Measurements from ENCODE around the gene LRP11.

DNA sequence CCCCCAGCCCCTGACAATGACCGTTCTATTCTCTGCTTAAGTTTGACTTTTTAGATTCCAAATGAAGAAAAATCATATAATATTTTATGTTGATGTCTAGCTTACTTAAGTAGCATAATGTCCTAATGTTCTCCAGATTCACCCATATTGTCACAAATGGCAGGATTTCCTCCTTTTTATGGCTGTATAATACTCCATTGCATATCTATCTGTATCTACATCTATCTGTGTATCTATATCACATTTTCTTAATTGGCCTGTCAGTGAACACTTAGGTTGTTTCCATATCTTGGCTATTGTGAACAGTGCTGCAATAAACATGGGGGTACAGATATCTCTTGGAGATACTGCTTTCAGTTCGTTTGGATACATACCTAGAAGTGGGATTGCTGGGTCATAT lies 7.0 kb upstream of the LRP11 start:
- TF ChIP-seq EP300 (IDR thresholded peaks at IDR 0.05; ENCODE audit: borderline replicate concordance) (no peak), MAX (IDR thresholded peaks at IDR 0.05) (no peak), CEBPB (IDR thresholded peaks at IDR 0.05) (no peak), REST (IDR thresholded peaks at IDR 0.05; ENCODE audit: low read depth) (no peak), FOXM1 (IDR thresholded peaks at IDR 0.05; ENCODE audit: borderline replicate concordance, low read depth) (no peak), TAF1 (IDR thresholded peaks at IDR 0.05; ENCODE audit: low read depth) (no peak), YY1 (IDR thresholded peaks at IDR 0.05; ENCODE audit: low read depth) (no peak), RAD21 (IDR thresholded peaks at IDR 0.05; ENCODE audit: low read depth) (no peak), TEAD4 (IDR thresholded peaks at IDR 0.05) (no peak), CREB1 (IDR thresholded peaks at IDR 0.05; ENCODE audit: low read depth) (no peak)

All from Ishikawa (cell line).